Superior temporal gyrus (tissue), 1 donor: ENCODE measurements around the gene LIN52.

ENCODE experiments used
- DNase-seq: peaks from one replicate; pipeline ENCODE4 v3.0.0-alpha.2; 2016; ENCODE audit errors: extremely low spot score

The LIN52 gene, protein sequence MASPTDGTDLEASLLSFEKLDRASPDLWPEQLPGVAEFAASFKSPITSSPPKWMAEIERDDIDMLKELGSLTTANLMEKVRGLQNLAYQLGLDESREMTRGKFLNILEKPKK

DNA sequence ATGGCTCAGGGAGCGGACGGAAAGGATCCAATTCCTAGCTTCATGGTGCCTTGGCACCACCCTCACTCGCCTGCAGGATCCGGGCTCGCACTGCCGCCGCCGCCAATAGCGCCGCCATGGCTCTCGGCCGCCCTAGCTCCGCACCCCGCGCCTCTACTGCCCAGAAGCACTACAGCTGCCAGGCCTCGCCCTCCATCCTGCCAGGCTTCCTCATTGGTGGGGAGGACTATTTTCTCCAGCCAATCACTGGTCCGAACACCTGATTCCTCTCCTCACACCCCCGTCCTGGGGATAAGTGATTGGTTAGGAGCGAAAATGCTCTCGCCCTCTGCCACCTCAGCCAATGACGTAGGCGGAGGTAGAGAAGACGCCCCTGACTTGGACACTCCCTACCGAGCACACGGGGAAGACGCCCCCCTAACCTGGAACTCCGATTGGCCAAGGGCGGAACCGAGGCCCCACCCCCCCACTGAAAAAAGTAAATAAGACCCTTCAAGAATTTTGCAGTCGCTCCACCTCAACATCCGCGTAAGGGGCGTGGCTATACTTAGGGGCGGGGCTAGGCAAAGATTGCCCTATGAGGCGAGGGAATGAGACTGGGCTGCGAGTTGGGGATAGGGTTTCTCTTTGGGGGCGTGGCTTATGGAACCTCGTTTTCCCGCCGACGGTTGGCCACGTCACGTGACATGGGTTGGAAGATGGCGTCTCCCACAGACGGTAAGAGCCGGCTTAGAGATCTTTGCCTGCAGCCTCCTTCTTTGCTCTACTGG lies at the start of gene LIN52, which contains the start of gene ALDH6A1:
TSS of gene LIN52 (plus strand) at position 680 of the 770 bp plus-strand sequence. CDS start at position 699, 19 bp downstream.
TSS of gene ALDH6A1 (minus strand) at position 177 of the 770 bp plus-strand sequence. CDS start at position 118, 59 bp downstream.
- peak; percentile 100 for DNase-seq

DNA sequence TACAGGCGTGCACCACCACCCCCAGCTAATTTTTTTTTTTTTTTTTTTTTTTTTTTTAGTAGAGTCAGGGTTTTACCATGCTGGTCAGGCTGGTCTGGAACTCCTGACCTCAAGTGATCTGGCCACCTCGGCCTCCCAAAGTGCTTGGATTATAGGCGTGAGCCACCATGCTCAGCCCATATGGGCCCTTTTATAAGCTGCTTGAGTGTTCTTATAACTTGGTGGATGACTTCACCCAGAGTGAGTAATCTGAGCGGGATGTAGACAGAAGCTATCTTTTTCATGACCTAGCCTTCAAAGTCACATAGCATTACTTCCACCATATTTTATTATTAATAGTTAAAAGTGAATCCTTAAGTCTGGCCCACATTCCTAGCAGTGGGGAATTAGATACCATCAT lies 49.2 kb upstream of the LIN52 start:
- no peak for DNase-seq

DNA sequence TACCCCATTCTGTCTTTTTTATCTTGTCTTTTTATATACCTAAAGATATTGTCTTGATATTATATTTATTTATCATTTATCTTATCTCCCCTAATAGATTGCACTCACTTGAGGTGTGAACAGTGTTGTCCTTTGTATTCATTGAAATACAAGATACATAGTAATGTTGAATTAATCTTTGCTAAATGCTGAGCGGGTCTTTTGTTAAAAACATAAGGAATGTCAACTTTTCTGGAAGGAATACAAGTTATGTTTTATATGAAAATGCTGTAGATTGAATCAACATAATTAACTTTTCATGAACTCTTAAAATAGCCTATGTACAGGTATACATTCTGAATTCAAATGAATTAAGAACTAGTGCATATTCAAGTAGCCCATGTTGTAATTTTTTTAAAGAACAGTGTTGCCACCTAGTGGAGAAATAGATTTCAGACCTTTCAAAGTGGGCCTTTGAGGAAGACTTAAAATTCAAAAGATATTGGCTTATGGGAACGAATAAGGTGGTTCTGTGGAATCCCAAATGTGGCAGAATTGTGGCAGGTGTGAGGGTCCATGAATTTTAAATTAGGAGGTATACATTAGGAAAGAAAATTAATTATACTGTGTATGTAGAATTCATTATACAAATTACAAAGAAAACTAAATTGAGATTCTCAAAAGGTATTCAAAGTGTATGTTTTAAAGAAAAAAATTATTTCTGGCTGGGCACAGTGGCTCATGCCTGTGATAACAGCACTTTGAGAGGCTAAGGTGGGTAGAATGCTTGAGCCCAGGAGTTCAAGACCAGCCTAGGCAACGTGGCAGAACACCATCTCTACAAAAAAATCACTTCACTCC lies 46.5 kb upstream of the LIN52 start:
- DNase-seq = peak; percentile 86

DNA sequence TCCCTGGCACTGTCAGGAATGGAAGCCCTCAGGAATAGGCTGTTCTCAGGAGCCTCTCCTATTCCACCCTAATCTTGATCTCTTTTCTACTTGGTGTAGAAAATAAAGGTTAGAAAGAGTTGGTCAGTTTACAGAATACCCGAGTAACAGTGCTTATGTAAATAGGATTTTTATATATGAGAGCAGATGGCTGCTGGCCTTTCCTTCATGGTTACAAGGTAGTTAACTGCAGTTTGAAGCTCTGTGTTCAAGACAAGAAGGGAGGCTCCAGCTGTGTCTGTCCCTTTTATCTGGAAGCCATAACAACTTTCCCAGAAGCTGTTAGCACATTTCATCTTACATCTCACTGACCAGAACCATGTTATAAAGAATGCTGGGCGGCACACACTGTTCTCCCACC lies 42.5 kb upstream of the LIN52 start:
- DNase-seq = no peak

DNA sequence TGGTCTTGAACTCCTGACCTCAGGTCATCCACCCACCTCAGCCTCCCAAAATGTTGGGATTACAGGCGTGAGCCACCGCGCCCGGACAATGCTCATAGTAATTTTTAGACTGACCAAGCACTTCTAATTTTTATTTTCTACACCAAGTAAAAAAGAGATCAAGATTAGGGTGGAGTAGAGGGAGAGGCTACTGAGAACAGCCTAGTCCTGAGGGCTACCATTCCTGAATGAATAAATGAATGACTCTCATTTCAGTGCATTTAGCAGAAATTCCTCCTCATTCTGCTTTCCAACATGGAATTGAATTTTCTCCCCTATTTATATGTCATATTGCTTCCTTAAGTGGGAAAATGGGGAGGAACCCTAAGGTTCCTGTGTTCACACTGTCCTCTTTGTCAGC lies 39.2 kb upstream of the LIN52 start:
- no peak for DNase-seq

DNA sequence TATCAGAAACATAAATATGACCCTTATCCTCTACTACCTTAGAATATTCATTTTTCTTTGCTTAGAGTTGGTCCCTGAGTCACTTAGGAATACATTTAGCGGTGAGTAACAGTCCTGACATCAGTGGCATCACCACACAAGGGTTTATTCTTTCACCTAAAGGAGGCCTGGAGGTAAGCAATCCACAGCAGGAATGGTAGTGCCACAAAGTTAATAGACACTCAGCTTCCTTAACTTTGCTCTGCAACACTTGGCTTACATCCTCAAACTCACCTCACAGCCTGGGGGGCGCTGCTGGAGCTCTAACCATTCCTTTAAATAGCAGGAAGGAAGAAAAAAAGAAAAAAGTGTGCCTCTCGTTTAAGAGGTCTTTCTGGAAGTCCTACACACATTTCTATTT lies 36.5 kb upstream of the LIN52 start:
- DNase-seq = no peak

DNA sequence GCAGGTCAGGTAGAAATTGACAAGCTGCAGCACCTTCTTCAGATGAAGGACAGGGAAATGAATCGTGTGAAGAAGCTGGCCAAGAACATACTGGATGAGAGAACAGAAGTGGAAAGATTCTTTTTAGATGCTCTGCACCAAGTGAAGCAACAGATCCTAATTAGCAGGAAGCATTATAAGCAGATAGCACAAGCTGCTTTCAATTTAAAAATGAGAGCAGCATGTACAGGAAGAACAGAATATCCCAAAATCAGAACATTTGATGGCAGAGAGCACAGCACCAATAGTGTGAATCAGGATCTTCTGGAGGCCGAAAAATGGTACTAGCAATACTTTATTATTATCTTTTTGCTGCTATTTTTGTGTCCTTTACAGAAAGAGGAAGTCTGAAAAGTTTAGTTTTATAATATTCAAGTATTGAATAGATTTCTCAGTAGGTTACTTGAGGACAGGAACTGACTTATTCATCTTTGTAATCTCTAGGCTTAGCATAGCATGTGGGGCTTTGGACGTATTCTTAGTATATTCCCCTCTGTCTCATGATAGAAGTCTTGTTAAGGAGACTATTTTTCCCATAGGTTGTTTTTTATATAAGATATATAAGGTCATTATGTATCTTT lies 34.8 kb upstream of the LIN52 start:
- DNase-seq = peak; percentile 37

DNA sequence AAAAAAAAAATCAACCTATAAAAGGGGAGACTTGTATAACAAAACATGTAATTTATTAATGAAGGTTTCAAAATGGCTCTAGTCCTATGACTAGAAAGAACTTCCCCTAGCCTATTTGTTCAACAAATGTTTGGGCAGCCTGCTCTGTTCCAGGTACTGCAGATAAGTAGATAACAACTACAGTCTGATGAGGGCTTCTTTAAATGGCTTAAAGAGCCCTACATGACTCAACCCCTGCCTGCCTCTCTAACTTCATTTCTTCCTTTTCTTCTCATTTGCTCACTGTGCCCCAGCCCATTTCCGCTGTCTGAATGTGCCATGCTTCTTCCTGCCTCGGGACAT lies 22.0 kb upstream of the LIN52 start:
- no peak for DNase-seq

DNA sequence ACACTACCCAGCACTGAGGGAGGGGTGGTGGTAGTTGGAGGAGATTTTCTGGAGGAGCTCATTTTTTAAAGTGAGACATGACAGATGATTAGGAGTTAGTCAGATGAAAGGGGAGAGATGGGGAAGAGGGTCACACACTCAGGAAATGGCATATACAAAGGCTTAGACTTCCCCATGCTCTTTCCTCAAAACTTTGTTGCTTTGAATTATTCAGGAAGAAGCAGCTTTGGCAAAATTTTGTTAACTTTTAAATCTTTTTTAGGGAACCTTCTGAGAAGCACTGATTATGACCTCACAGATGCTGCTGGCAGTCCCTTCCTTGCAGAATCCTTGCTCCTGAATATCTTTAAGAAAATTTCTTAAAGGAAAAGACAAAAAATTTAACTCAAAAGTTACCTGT lies 20.3 kb upstream of the LIN52 start:
- DNase-seq = no peak

DNA sequence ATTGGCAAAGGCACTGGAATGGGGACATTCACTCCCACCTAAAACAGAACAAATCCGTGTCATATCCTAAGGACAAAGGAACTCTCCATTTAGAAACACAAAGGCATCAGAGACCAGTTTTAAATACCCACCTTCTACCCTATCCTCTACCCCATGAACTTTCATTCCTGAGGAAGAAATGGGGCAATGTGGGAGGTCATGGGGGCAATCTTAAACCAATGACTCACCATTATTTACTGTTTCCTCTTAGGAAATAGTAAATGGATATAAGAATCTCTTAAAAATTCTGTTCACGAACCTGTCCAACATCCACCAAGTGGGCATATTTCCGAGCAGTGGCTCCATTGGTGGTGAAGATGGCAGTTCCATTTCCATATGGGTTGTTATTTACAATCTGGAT lies 19.9 kb upstream of the LIN52 start:
- no peak for DNase-seq

DNA sequence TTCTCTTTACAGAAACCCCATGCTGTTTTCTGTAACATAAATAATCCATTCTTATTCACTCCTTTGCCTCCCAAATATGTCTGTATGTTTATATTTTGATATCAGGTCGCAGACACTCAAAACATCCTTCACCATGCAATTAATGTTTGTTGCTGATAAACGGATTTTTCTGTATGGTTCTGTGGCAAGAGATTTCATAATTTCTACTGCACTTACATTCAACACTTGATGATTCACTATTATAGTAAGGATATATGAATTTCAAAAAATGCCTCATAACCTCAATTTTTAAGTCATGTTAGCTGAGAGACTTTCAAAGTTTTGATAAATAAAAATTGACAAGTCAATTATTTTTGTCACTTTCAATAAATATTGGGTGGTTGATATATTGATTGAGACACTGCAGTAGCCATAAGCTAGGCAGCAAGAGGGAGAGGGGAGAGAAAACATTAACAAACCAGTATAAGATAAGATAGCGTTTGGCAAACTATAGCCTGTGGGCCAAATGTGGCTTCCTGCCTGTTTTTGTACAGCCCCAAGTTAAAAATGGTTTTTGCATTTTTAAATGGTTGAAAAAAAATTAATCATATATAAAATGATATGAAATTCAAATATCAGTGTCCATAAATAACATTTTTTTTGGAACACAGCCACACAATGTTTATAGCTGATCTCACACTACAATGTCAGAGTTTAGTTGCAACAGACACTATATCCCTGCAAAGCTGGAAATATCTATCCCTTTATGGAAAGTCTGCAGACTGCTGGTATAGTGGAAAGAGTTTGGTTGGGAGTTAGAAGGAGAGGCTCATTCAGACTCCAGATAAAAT lies 18.8 kb upstream of the LIN52 start:
- DNase-seq = no peak

DNA sequence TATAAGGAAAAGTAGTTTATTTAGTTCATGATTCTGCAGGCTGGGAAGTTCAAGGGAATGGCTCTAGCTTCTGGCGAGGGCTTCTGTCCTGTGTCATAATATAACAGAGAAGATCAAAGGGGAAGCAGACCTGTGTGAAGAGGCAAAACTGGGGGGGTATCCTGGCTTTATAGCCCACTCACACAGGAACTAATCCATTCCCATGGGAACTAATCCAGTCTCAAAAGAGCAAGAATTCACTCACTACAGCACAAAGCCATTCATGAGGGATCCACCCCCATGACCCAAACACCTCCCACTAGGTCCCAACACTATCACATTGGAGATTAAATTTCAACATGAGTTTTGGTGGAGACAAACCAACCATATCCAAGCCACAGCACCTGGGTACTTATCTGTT lies 7.4 kb upstream of the LIN52 start:
- no peak for DNase-seq

DNA sequence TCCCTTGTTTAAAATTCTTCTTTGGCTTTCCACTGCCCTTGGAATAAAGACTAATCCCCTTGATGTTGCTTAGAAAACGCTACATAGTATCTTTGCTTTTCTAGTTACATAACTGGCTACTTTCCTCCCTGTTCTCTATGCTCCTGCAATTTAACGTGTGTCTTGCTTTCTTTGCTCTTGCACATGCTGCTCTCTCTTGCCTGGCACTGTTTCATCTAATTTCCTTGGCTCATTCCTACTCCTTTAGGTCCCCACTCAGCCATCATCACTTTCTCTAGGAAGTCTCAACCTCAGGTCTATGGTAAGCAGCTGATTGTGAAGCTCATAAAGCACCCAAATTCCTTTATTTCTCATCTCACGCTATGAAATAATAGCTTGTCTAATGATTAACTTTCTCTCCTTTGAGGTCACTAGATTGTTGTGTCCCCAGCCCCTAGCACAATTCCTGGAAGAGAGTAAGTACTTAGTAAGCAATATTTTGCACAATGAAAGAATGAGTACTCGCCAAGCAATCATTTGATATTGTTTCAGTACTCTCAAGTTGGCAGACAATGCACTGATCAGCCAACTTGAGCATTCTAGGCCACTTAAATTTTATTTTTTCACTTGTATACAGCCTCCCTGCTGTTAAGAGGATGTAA lies 3.8 kb upstream of the LIN52 start:
- no peak for DNase-seq

DNA sequence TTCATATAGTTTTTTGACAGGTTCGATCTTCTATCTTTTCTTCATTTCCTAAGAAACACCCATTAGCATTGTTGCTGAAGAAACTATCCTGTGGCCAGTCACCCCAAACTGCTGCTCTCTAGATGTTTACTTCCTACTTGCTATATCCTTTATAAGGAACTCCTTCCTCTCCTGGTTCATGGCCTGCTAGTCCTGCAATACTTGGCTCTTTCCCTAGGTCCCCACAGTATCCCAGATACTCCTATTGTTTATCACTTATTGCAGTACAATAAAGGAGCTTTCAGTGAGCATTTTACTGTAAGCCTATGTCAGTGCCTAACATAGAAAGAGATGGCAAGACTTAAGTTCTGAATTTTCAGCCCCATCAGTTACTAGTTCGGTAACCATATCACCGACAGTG lies 3.3 kb upstream of the LIN52 start:
- no peak for DNase-seq

DNA sequence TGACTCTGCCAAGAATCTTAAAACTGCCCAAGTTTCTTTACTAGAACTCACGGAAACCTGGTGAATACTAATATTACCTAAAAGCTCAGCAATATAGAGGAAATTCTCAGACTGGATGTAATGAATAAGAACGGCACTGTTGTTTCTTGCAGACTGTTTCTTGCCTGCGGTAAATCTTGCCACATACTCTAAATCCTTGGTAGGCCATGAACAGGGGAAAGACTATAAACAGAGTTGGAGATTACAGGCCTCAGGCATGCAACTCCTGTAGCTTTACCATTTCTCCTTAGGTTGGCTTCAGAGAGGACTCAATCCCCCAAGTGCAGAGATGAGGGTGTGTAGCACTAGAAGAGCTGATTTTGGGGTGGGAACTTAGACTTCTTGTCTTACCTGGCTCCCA lies 1.6 kb upstream of the LIN52 start:
- no peak for DNase-seq

DNA sequence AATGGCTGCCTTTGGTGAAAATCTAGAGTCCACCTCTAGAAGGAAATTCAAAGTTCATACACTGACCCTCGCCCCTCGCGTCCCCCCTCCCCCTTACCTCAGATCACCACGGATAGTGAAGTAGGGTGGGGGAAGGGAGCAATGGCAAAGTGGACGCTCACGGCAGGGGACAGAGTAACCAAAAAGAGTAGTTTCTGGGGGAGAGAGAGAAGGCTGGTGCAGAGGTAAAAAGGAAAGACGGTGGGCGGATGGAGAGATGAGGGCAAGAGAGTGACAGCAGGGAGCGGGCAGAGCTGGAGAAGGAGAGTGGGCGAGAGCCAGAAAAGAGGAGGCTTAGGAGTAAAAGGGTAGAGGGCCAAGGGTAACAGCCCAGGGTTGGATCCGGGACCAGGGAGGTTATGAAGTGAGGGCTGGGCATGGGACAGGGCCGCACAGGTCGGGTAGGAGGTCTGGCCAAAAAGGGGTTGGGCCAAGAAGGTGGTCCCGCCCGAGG lies 926 bp upstream of the LIN52 start:
- DNase-seq = no peak

DNA sequence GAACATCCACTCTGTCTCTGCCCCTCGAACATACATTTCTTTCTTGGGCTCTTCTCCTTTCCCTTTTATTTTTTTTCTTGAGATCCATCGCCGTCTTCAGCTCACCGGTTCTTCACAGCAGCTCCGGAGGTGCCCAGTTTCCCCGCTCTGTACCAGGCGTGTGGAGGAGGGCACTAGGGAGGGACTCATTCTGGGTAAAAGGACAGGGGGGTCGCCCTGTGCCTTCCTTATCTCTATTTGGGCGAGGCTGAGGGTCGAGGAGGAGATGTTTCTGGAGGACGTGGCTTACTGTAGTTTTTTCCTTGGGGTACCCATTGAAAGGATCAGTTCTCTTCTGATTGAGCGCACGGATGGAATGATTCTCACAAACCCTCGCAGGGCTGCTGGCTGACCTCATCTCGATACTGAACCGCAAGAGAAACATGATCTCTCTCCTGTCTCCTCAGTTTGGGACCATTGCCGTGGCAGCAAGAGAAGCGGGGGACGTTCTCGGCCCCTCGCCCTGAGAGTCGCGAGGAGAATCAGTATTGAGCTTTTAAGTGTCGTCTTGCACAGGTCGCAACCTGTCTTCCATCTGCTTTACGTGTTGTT lies 386 bp downstream of the LIN52 start:
- no peak for DNase-seq

DNA sequence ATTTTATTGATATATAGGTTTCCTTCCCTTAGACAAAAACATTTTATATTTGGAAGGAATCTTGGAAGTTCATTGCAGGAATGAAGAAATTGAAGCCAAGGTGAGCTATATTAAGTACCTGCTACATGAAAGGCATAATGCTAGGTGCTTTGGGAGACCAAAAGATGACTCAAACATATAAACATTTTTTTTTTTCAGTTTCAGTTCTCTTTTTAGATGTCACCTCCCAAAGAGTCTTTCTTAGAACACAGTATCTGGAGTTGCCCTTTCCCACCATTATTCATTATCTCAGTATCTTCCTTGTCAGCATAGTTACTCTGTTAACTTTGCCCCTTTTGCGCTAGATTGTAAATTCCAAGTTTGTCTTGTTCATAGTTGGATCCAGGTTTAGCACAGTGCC lies 1.1 kb downstream of the LIN52 start:
- DNase-seq = no peak

DNA sequence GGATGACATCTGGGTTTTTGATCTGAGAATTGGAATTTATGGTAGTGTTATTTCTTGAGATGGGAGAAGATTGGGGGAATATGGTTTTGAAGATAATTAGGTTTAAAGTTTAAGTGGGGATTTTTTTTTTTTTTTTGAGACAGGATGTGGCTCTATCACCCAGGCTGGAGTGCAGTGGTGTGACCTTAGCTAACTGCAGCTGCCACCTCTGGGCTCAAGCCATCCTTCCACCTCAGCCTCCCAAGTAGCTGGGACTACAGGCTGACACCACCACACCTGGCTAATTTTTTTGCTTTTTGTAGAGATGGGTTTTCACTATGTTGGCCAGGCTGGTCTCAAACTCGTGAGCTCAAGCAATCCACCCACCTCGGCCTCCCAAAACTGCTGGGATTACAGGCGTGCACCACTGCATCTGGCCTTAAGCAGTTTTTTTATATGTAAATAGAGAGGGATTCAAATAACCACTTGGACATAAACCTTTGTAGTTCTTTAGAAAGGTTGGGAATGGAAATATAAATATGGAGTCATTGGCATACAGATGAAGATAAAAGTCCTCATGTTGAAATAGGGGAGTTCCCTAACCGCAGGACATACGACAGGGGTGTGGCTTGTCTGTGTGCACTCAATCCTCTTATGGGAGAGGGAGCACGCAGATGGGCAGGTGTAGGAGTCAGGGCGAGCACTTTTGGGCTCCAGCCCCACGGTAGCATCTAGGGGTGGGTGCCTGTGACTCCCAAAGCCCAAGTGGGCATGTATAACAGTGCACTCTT lies 4.7 kb downstream of the LIN52 start:
- DNase-seq = no peak

DNA sequence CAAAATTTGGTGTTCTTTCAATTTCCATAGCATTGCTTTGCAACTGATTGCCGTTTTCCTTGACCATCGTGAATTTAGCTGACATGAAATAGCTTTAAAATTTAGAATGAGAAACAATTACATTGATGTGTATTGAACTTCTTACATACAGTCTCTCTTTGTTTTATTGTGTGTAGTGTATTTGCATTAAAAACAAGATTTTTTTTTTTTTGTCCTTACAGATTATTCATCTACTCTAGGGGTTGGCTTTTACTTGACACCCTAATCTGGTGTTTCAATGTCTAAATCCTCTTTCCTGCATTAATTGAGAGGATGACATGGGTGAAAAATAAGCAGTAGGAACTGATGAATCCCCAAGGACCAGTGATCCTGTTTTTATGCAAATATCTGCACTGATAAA lies 20.6 kb downstream of the LIN52 start:
- no peak for DNase-seq
